ENCODE results near the gene PNMT. TPM values are rescaled to one million over a fixed set of nuclear protein-coding genes. Genes with fewer than 3 reads are reported as not detected.

The PNMT gene
- polyA plus RNA-seq, 1 of the 3 experiments (the other 2 are of a cell fraction): 0.07 TPM

GRCh38 chr17:39623356-39623950 is 44.8 kb upstream of the PNMT start (continued):
- TF ChIP-seq REST (IDR thresholded peaks at IDR 0.05; ENCODE audit: low read depth, low read length) (no peak), SIN3A (IDR thresholded peaks at IDR 0.05; ENCODE audit: borderline replicate concordance, low read depth, low read length) (no peak), ELF1 (IDR thresholded peaks at IDR 0.05) (no peak), GATA2 (CRISPR knock-in tag; IDR thresholded peaks at IDR 0.05) (no peak), RXRA (IDR thresholded peaks at IDR 0.05; ENCODE audit: borderline replicate concordance, low read depth) (no peak), EP300 (IDR thresholded peaks at IDR 0.05; ENCODE audit: borderline replicate concordance in 1 of 2, low read depth in 1 of 2, low read length in 1 of 2) (no peak), RCOR1 (IDR thresholded peaks at IDR 0.05; ENCODE audit: low read length) (no peak), FOSL2 (IDR thresholded peaks at IDR 0.05; ENCODE audit: borderline replicate concordance, low read depth) (no peak), SMC3 (IDR thresholded peaks at IDR 0.05; ENCODE audit: low read depth, low read length) (peak; percentile 76), USF2 (IDR thresholded peaks at IDR 0.05; ENCODE audit: borderline replicate concordance, low read depth, low read length) (no peak), CTCF (IDR thresholded peaks at IDR 0.05) (peak; percentile 85), NFIC (IDR thresholded peaks at IDR 0.05; ENCODE audit: borderline replicate concordance) (no peak), MAX (IDR thresholded peaks at IDR 0.05; ENCODE audit: low read depth) (0 out of 2 replicates have a peak, but pooled peaks have one; percentile 31), FOXM1 (IDR thresholded peaks at IDR 0.05; ENCODE audit: low read depth) (no peak), USF1 (IDR thresholded peaks at IDR 0.05; ENCODE audit: borderline replicate concordance, low read depth) (no peak), GABPA (IDR thresholded peaks at IDR 0.05; ENCODE audit: low read depth) (no peak), IRF3 (IDR thresholded peaks at IDR 0.05; ENCODE audit: low read depth, low read length) (no peak), CHD2 (IDR thresholded peaks at IDR 0.05; ENCODE audit: low read length, partially characterized antibody) (peak; percentile 56), MEF2A (IDR thresholded peaks at IDR 0.05; ENCODE audit: borderline replicate concordance, low read depth) (no peak), YY1 (IDR thresholded peaks at IDR 0.05; ENCODE audit: low read depth) (no peak), TAF1 (IDR thresholded peaks at IDR 0.05; ENCODE audit: borderline replicate concordance, low read depth, low read length) (no peak), MXI1 (IDR thresholded peaks at IDR 0.05; ENCODE audit: low read depth, low read length) (no peak)
